HG03064 (cell line): Measurements from ENCODE around the gene CCSER1.
"Not testable (repeated sequence)": the region's sequence is repeated elsewhere in the genome, so short reads cannot be mapped to it uniquely, and the experiment has no call there.

ENCODE experiments used
- ATAC-seq: cut with Tn5 transposase; IDR thresholded peaks from one replicate; pipeline ENCODE4 v1.9.1; 2021; ENCODE audit warnings: low read depth; ENCODE audit not compliant: unreplicated experiment

Gene CCSER1

GRCh38 chr4:91600301-91600700 lies 1473.1 kb downstream of the CCSER1 start:
- ATAC-seq, result no peak

- no peak for ATAC-seq
These were observed 1474.2 kb downstream of the CCSER1 start for GRCh38 chr4:91601401-91601800.

GRCh38 chr4:91611782-91612181 lies 1484.6 kb downstream of the CCSER1 start:
- no peak for ATAC-seq

- no peak for ATAC-seq
These were observed 1493.8 kb downstream of the CCSER1 start for GRCh38 chr4:91620952-91621351.

- no peak for ATAC-seq
These were observed 1494.3 kb downstream of the CCSER1 start for GRCh38 chr4:91621446-91621845.

- no peak for ATAC-seq
These were observed 1495.9 kb downstream of the CCSER1 start for GRCh38 chr4:91622925-91623602.

GRCh38 chr4:91623603-91623967 lies 1496.4 kb downstream of the CCSER1 start:
- ATAC-seq, result not testable (repeated sequence)

GRCh38 chr4:91630054-91630453 lies 1502.9 kb downstream of the CCSER1 start:
- ATAC-seq, result no peak

- no peak for ATAC-seq
These were observed 1503.6 kb downstream of the CCSER1 start for GRCh38 chr4:91630764-91631163.

GRCh38 chr4:91631335-91631734 lies 1504.1 kb downstream of the CCSER1 start:
- no peak for ATAC-seq

GRCh38 chr4:91636083-91636482 lies 1508.9 kb downstream of the CCSER1 start:
- no peak for ATAC-seq
